ENCODE results near the gene APMAP. TPM values are rescaled to one million over a fixed set of nuclear protein-coding genes. Genes with fewer than 3 reads are reported as not detected.

Gene APMAP
- polyA plus RNA-seq, 3 donors, result 99.8 to 108 (median 103) TPM

DNA sequence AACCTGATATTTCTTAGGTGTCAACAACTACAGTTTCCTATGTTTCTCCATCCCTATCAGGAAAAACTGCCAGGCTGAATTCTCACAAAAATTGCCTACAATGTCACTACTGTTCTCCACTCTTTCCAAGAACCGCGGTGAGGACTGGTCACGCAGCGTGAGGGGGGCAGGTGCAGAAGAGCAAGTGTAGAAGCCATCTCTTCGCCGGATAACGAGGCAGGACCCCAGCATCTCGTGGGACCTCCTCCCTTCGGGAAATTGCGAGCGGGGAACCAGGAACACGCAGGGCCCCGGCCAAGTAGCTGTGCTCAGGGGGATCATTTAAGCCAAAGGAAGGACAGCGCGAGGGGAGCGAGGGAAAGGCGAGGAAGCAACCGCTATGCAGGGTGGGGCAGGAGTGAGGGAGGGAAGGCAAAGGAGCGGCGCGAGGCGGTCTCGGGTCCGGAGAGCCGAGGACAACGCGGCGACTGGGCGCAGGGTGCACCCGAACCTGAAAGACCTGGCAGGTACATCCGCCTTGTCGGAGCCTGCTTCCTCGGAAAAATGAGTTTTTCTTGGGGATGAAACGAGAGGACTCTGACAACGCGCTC is 559 bp downstream of the APMAP start:
- no peak for DNase-seq (ENCODE audit: low read depth in 3 of 3, low spot score in 2 of 3)

DNA sequence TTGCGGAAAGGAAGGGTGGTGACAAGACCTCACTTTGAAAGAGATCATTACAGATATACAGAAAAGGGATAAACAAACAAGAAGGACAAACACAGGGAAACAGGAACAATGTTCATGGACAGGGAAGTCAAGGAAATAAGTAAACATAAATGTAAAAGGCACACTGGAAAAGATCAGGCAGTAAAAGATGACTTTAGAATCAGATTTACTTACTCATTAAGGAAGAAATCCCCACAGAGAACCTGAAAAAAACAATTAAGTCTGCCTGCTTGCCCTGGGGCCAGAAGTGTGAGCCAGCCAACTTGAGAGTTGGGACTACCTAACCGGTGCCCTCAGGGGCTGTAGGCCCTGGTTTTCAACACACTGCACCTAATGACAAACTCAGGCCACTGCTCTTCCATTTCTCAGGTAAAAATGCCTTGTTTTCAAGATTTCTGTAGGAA is 1.7 kb downstream of the APMAP start:
- DNase-seq (ENCODE audit: low read depth in 3 of 3, low spot score in 2 of 3), result no peak

DNA sequence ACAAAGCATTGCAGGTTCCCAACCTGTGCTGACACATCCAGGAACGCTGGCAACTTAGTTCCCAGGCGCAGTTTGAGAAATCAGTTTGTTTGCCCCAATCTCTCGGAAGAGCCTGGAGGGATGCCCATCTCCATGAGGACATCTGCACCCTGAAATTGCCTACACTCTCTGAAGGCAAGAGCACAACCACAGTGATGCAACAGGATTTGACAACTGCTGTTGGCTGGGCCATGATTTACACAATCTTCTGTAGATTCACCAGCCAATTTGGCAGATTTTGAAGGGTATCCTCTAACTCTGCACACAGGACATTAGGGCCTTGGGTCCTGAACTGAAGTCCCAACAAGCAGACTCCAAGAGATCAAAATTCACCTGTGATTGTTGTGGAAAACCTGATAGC is 3.4 kb downstream of the APMAP start:
- DNase-seq (ENCODE audit: low read depth in 3 of 3, low spot score in 2 of 3), result no peak

DNA sequence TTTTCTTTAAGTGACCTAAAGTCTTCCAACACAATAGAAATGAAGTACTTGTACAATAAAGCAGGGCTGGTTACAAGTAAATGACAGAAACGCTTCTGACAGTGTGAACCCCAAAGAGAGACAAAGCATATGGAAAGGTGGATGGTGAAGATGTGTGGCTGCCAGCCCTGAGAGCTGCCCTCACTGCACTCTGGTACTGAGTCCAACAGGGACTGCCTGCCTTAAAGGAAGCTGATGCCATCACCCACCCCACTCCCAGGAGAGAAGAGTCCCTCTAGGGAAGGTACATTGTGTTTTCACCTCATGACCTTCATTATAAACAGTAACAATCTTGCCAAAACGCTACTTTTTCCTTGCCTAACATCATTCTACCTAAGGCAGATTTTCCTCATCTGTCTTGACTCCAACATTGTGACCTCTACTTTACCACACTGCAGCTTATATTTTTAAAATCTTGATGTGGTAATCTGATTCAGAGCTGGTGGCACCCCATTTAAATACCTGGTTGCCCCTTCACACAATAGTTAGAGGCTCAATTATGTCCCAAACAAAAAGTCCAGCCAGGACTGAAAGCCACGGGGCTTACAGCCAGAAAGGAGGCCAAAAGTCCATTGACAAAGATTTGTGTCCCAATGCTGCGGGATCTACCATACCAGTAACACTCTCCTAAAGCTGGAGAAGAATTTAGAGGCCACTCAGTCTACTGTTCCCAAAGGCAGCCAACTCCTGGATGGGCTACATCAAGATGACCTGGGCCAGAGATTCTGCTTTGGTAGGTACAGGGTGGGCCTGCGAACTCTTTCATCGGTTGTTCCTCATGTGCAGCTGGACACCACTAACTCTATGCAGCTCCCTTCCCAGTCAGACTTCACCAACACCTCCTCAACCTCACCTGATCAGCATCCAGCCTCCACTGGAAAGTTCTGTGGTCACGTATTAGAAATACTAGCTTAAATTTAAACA is 4.4 kb downstream of the APMAP start:
- no peak for DNase-seq (ENCODE audit: low read depth in 3 of 3, low spot score in 2 of 3)

DNA sequence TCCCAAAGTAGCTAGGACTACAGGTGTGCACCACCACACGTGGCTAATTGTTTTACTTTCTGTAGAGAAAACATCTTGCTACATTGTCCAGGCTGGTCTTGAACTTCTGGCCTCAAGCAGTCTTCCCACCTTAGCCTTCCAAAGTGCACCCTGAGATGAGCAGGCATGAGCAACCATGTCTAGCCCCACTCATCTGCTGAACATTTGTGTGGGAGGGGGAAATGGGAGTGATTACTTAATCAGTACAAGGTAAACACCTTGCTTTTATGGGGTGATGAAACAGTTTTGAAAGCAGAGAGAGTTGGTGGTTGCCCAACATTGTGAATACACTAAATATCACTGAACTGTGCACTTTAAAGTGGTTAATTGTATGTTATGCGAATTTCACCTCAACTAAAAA is 5.3 kb downstream of the APMAP start:
- DNase-seq (ENCODE audit: low read depth in 3 of 3, low spot score in 2 of 3), result no peak

DNA sequence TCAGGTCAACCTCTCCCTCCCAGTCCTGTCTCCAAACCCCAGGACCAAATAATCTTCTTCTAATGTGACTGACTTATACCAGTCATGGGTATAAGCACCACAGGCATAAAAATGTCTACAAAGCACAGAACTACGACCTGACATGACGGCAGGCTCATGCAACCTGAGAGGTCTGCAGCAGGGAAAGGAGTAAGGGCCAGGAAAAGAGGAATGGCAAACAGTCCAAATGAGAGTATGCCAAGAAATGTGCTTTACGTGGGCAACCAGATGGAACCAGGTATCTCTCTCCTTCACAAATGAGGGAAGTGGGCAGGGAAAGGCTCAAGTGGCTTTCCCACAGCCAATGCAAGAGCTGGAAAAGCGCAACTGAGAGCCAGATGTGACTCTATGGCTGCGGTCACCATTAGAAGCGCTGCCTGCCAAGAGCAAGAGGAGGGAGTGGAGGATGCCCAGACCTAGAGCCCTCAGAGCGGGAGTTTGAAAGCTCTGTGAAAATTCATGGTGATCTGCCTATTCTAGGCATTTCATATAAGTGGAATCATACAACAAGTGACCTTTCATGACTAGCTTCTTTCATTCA is 6.0 kb downstream of the APMAP start:
- no peak for DNase-seq (ENCODE audit: low read depth in 3 of 3, low spot score in 2 of 3)

DNA sequence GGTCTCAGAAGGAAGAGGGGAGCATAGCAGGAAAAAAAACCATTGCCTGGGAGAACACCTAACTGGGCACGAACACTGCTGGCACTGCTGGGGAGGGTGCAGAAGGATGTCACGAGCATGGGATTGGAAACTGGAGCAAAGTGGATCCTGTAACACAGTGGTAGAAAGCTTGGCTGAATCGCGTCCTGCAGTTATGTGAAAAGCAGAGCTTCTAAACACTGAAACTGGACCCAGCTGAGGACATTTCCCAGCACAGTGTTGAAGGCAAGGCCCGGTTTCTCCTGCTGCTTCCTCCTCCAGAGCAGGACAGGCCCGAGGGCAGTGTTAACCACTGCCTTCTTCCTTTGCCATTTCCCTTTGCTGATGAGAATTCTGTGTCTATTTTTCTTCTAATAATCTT is 6.7 kb downstream of the APMAP start:
- no peak for DNase-seq (ENCODE audit: low read depth in 3 of 3, low spot score in 2 of 3)

DNA sequence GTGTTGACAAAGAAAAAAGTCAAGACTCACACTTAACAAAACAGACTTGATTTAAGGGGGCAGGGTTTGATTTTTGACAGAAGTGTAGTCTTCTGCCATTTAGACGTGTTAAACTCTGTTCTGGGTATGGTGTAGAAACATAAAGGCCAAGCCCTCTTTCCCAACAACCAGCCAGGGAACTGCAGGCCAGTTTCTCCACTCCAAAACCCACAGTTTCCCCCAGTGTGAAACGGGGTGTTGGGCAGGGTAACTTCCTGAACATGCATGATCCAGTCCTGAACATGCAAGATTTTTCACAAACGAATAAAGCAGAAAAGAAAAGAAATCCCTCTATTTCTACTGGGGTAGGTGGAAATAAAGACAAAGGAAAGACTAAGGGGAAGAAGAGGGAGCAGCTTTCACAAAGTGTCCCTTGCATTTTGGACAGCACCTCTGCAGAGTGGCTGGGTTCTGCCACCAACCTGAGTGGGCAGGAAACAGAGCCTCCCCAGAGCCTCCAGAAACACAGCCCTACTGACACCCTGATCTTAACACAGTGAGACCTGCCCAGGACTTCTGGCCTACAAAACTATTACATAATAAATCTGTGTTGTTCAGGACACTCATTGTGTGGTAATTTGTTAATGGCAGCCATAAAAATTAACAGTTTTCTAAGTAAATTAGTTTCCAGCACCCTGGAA is 7.5 kb downstream of the APMAP start:
- DNase-seq (ENCODE audit: low read depth in 3 of 3, low spot score in 2 of 3), result no peak

DNA sequence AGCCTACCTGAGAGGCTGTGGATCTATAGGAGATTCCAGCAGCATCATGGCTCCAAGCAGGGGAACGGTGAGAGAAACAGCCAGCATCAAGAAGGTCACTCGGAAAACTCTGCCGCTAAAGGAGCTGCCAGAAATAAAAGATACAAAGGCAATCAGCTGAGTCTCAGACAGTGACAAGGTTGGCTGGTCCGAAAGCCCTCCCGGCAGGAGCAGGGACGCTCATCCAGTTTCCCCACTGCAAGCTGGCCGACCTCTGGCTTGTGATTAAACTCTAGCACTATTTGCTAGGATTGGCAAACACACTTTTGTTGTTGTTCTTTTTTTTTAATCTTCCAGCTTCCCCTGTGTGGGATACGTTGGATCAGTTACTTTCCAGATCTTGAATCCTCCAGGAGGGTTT is 8.7 kb downstream of the APMAP start:
- DNase-seq (ENCODE audit: low read depth in 3 of 3, low spot score in 2 of 3), result no peak

DNA sequence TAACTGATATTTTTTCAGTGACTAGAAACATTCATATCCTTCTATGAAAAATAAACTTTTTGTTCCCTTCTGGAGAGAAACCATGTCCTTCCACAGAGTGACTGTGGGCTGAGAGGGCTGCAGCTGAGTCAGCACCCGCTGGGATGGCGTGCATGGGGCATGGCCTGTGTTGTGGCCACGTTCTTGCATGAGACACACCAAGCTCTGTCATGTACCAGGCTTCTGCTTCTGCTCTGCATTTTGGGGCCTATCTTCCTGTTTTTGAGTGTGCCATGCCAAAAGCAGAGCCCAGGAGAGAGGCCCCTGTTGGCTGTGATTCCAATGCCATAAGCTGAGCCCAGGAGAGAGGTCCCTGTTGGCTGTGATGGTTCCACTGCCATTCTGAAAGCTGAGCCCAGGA is 10.8 kb downstream of the APMAP start:
- DNase-seq (ENCODE audit: low read depth in 3 of 3, low spot score in 2 of 3), result no peak

DNA sequence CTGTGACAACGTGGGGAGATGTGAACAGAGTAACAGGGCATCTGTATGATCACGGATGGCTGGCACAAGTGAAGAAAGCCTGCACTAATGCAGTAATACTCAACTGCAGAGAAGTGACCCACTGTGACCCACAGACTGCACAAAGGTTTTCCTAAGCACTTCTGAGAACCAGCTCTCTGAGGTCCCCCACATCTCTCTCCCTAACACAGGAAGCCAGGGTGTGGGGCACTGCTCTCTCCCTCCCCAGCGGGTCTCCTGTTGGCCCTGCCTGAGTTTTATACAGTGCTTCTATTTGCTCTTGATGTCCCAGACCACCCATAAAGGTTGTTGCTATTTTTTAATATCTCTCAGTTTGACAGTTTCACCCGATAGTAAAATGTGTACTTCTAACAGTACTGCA is 11.3 kb downstream of the APMAP start:
- no peak for DNase-seq (ENCODE audit: low read depth in 3 of 3, low spot score in 2 of 3)

DNA sequence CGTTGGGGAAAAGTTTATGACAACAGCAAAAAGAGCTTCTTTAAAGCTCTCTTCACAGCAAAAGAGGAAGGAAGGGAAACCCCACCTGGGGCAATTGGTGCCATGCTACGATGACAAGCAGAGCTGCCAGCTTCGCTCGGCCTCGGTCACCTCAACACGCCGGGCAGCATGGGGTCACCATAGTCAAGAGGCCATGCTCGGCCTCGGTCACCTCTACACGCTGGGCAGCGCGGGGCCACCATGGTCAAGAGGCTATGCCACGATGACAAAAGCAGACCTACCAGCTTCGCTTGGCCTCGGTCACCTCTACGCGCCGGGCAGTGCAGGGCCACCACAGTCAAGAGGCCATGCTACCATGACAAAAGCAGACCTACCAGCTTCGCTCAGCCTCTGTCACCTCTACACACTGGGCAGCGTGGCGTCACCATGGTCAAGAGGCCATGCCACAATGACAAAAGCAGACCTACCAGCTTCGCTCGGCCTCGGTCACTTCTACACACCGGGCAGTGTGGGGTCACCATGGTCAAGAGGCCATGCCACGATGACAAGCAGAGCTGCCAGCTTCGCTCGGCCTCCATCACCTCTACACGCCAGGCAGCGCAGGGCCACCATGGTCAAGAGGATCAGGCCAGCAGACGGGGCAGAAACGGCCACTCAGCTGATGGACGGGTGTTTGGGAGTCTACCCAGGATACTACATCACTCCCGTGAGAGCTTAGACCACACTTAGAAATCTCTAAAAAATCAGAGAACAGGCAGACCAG is 12.1 kb downstream of the APMAP start:
- DNase-seq (ENCODE audit: low read depth in 3 of 3, low spot score in 2 of 3), result no peak

DNA sequence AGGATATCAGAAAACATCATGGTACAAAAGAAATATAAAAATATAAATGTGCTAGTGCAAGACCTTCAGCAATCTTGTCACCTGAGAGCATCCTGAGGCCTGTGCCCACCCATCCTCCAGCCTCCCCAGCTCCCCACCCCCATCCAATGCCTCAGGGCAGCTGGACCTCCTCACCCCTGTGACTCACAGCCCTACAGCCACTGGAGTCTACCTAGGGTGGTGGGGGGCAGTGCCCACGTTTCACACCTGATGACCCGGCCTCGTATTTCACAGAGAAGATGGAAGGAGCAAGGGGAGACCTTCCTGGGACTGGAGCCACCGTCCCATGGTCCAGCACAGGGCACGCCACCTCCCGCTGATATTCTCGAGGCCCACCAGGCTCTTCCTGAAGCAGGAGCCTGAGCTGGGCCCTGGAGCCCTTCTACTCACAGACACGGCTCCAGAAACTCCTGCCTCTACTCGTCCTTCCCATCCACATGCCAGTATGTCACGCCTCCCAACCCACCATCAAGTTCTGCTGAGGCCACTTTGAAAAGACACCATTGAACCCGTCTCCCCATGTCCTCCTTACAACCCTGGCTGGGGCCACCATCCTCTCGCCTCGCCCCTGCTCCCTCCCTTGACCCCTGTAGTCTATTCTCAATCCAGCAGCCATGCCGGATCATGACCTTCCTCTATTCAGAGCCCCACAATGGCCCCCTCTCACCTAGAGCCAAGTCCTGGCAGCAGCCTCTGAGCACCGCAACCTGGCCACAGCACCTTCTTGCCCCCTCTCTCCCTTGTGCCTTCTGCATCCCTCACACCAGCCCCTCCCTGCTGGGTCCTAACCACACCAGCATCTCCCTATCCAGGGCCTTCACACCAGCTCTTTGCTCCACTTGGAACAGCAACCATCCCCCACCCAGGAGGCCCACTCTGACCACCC is 13.3 kb downstream of the APMAP start:
- no peak for DNase-seq (ENCODE audit: low read depth in 3 of 3, low spot score in 2 of 3)

DNA sequence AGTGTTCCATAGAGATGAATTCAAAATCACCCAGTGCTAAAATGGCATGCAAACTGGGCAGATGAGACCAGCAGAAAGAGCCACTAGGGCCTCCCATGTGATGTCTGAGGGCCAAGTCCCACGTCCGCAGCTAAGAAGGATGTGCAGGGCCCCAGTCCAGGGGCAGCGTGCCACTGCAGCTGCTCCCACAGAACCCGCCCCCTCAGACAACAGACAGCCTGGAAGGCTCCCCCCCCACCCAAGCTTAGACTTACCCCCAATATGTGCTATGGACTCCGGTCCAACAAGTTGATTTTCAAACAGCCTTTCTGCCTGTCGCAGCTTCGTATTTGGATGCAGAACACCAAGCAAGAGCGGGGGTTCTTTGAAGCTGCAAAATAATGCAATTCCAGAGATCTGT is 14.0 kb downstream of the APMAP start:
- DNase-seq (ENCODE audit: low read depth in 3 of 3, low spot score in 2 of 3), result no peak

DNA sequence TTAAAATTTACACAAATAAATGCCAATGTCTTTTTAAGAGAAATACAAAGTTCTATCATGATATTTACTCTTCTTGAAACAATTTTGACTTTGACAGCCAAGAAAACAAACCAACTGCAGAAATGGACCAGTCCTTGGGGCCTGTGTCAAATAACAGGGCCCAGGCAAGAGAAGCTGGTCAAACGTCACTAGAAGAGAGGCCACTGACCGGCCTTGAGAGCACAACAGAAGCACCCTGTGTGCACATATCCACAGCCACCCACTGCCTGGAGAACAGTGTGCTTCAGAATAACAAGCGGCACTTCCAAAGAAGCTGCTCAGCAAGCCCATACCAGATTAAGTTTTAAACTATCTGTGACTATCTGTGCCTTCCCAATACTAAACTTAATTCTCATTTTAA is 14.8 kb downstream of the APMAP start:
- no peak for DNase-seq (ENCODE audit: low read depth in 3 of 3, low spot score in 2 of 3)

DNA sequence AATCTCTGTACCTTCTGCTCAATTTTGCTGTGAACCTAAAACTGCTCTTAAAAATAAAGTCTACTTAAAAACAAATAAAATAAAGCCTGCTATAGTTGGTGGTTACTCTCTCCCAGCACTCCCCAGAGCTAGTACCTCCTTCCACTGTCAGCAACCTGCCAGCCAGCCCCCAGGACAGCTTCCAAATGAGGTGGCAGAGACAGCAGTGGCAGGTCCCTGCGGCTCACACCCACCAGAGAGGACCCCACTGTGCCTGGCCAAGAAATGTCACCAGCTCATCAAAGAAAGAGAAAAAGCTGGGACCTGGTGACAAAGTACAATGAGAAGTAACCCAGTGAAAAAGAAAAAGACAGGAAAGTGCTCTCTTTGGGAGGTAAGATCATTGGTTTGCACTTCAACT is 15.2 kb downstream of the APMAP start:
- no peak for DNase-seq (ENCODE audit: low read depth in 3 of 3, low spot score in 2 of 3)

DNA sequence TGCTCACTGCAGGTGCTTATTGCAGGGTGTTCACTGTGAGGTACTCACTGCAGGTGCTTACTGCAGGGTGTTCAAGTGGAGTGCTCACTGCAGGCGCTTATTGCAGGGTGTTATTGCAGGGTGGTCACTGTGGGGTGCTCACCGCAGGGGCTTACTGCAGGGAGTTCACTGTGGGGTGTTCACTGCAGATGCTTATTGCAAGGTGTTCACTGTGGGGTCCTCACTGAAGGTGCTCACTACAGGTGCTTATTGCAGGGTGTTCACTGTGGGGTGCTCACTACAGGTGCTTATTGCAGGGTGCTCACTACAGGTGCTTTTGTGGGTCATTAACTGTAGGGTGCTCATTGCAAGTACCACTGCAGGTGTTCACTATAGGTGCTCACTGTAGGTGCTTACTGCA is 20.2 kb downstream of the APMAP start:
- no peak for DNase-seq (ENCODE audit: low read depth in 3 of 3, low spot score in 2 of 3)

DNA sequence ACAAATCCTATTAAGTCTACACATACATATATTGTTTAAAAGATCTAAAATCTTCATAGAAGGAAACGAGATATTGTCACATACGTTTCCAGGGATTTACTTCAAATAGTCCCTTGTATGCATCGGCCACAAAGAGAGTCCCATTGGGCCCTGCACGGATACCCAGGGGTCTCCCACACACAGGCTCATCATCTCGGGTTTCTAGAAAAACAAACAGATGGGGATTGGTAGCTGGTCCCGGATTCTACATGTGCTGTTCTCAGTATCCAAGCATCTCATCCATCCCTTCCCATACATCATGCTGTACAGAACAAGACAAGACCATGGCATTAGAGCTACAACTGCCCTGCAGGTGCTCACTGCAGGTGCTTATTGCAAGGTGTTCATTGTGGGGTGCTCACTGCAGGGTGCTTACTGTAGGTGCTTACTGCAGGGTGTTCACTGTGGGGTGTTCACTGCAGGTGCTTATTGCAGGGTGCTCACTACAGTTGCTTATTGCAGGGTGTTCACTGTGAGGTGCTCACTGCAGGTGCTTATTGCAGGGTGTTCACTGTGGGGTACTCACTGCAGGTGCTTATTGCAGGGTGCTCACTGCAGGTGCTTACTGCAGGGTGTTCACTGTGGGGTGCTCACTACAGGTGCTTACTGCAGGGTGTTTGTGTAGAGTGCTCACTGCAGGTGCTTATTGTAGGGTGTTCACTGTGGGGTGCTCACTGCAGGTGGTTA is 21.0 kb downstream of the APMAP start:
- no peak for DNase-seq (ENCODE audit: low read depth in 3 of 3, low spot score in 2 of 3)

DNA sequence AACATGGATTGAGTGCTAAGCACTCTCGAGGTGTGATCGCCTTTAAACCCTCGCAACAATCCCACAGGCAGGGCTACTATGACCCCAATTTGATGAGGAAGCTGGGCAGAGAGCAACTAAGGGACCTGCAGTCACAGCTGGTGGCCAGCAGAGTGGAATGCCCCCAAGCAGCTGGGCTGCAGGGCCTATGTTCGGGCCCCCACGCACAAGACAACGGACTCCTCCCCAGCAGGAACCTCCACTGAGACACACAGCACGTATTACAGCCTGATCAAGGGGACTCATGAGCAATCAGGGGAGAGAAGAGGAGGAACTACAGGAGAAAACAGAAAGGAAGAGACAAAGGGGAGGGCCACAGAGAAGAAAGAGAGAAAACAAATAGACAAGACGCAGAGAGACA is 21.8 kb downstream of the APMAP start:
- no peak for DNase-seq (ENCODE audit: low read depth in 3 of 3, low spot score in 2 of 3)
